ENCODE data around the gene CEP112. TPM values are rescaled to one million over a fixed set of nuclear protein-coding genes. Genes with fewer than 3 reads are reported as not detected.

The CEP112 gene
- total and polyA plus RNA-seq, 2 of the 4 experiments (the other 2 are of a cell fraction) = 2.5 to 5.6 TPM

DNA sequence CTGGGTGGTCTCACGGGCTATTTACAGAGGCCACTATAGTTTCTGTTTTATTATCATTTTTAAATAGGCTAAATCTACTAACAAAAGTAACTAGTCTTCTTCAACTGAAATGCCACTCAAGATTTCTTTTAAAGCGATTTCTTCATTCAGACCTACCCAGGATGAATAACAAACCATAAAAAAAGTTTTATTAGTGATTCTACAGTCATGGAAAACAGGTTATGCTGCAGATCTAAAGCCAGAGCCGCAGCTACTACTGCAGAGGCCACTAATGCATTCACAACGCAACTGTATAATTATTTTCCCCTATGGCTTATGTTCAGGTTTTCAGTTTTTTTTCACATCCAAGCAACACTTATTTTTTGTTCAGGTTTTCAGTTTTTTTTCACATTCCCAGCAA is 494.3 kb downstream of the CEP112 start:
- no peak overlapping the region for H2AK5ac ChIP-seq (ENCODE audit: low read depth, low read length)
- H4K8ac ChIP-seq (ENCODE audit: low read depth in 2 of 2, low read length in 2 of 2) = no peak overlapping the region
- no peak overlapping the region for H3K9ac ChIP-seq (ENCODE audit: low read depth, low read length)
- in situ Hi-C loops (cut with MboI; ENCODE audit: low sequenced_read_pairs) = no loop called here
- H3K18ac ChIP-seq (ENCODE audit: low read depth, low read length) = no peak overlapping the region
- H3K9me3 ChIP-seq (ENCODE audit: control insufficient read depth, insufficient read depth, low read length) = no peaks in the 10 kb centered on the region
- no peak overlapping the region for H3K23ac ChIP-seq (ENCODE audit: low read depth, low read length)
- peaks cover 5% of the 10 kb centered on the region for H3K4me1 ChIP-seq (ENCODE audit: control insufficient read depth, insufficient read depth, low read length)
- no peaks in the 10 kb centered on the region for H3K36me3 ChIP-seq (ENCODE audit: control insufficient read depth, insufficient read depth, low read length)
- no peak overlapping the region for H2BK120ac ChIP-seq (ENCODE audit: low read depth, low read length)
- intact Hi-C loops (cut with micrococcal nuclease) = loop anchor here (5.0 kb wide), 1 partner anchor 135 kb away; the partner anchor contains the start of gene AXIN2
- H3K4ac ChIP-seq (ENCODE audit: low read depth, low read length) = 0 out of 2 replicates have a peak overlapping the region, but pooled peaks have one; percentile 46
- no peak overlapping the region for H3K14ac ChIP-seq (replicated peaks; ENCODE audit: low read depth, low read length)
- 0 out of 2 replicates have a peak, but pooled peaks cover 4% of the 10 kb centered on the region for H3K9me1 ChIP-seq (ENCODE audit: insufficient read depth, low read length)
- TF ChIP-seq MAFK (IDR thresholded peaks at IDR 0.05; ENCODE audit: low read depth, low read length) (no peak), POLR2A (IDR thresholded peaks at IDR 0.05; ENCODE audit: low read depth, low read length) (no peak), RFX5 (IDR thresholded peaks at IDR 0.05; ENCODE audit: low read depth, low read length) (no peak), CEBPB (IDR thresholded peaks at IDR 0.05; ENCODE audit: low read depth, low read length) (no peak), CHD1 (IDR thresholded peaks at IDR 0.05; ENCODE audit: low read depth, low read length) (no peak), FOS (IDR thresholded peaks at IDR 0.05; ENCODE audit: low read depth, low read length) (no peak), CTCF (conservative IDR thresholded peaks at IDR 0.05; ENCODE audit: low read depth, low read length) (no peak), RAD21 (IDR thresholded peaks at IDR 0.05; ENCODE audit: low read length) (no peak), MXI1 (IDR thresholded peaks at IDR 0.05; ENCODE audit: borderline replicate concordance, low read depth, low read length) (no peak), NFE2L2 (IDR thresholded peaks at IDR 0.05; ENCODE audit: low read depth, low read length) (no peak), USF2 (IDR thresholded peaks at IDR 0.05; ENCODE audit: low read depth, low read length) (no peak), ELK1 (IDR thresholded peaks at IDR 0.05; ENCODE audit: borderline replicate concordance, low read depth, low read length) (no peak), SMC3 (IDR thresholded peaks at IDR 0.05; ENCODE audit: low read depth, low read length) (no peak), RCOR1 (IDR thresholded peaks at IDR 0.05; ENCODE audit: insufficient replicate concordance, low read length) (no peak), BHLHE40 (IDR thresholded peaks at IDR 0.05; ENCODE audit: low read depth, low read length) (no peak)
- no peak overlapping the region for H4K5ac ChIP-seq (ENCODE audit: low read depth, low read length)
- ChIA-PET CTCF (no interaction called here), POLR2A (ENCODE audit: unreplicated experiment) (no interaction called here)
- no peaks in the 10 kb centered on the region for H3K79me1 ChIP-seq (ENCODE audit: low read depth in 1 of 2, low read length in 2 of 2)
- H3K27ac ChIP-seq (ENCODE audit: insufficient read depth, low read length) = no peak overlapping the region
- H2AFZ ChIP-seq (replicated peaks; ENCODE audit: low read length, poor library complexity) = no peak overlapping the region
- WGBS, 2 experiments (ENCODE audit: extremely low coverage in 2 of 2, insufficient read length in 1 of 2) = 100% methylated on average over 1 of the region's 4 CpGs; no CpG with 5 or more reads in 1 of the 2 experiments
- H3K4me3 ChIP-seq (ENCODE audit: insufficient read depth, low read depth, low read length) = no peak overlapping the region
- no peak overlapping the region for H2BK5ac ChIP-seq (ENCODE audit: low read depth, low read length, poor library complexity, severe bottlenecking)
- H2BK20ac ChIP-seq (ENCODE audit: low read depth, low read length) = no peak overlapping the region; the same call in 1 of the 2 replicates
- no peak overlapping the region for H3K56ac ChIP-seq (ENCODE audit: extremely low read depth, insufficient read depth, low read length)
- H3K4me2 ChIP-seq (ENCODE audit: low read depth, low read length) = peak overlapping the region; percentile 16; the same call in 1 of the 2 replicates
- no peak overlapping the region for H2AK9ac ChIP-seq (replicated peaks; ENCODE audit: low read depth, low read length, poor library complexity)
- no TSS peak for BruUV-seq (replicated peaks)
- H3K27me3 ChIP-seq (ENCODE audit: control insufficient read depth, insufficient read depth, low read length) = no peaks in the 10 kb centered on the region
- H4K20me1 ChIP-seq (ENCODE audit: insufficient read depth, low read length) = no peaks in the 10 kb centered on the region
- dilution Hi-C loops (cut with HindIII; ENCODE audit: low sequenced_read_pairs, unreplicated experiment) = no loop called here
- no peak for DNase-seq
- no peak for ATAC-seq (ENCODE audit: low read depth)
- no peak overlapping the region for H4K91ac ChIP-seq (ENCODE audit: insufficient read depth, low read depth, low read length)
- no peak overlapping the region for H2BK15ac ChIP-seq (ENCODE audit: low read depth, low read length)

Measured in IMR-90 (cell line).